PC-9 (cell line): ENCODE results near the gene NFATC1. TPM values are rescaled to one million over a fixed set of nuclear protein-coding genes. Genes with fewer than 3 reads are reported as not detected.

Experiments
- BruUV-seq: library from RNA; stranded (reverse); fragments of 400-500 nt; replicated peaks from 2 replicates; lab custom pipeline; 2021; lab: Mats Ljungman, UMichigan
- CTCF ChIA-PET: fragments of 300-600 bp; sonication (Branson Sonifier 250); formaldehyde crosslinking; loops from one replicate; lab custom pipeline; 2022; ENCODE audit warnings: antibody characterized with exemption; lab: Charles Lee
- POLR2A ChIA-PET: fragments of 300-600 bp; sonication (Branson Sonifier 250); formaldehyde crosslinking; loops from one replicate; lab custom pipeline; 2022; ENCODE audit warnings: antibody characterized with exemption; ENCODE audit not compliant: unreplicated experiment; lab: Charles Lee
- DNase-seq, 2 experiments: peaks; one replicate each; pipeline versions ENCODE4 v3.0.0 to v3.0.0-alpha.2; 2015 to 2022; ENCODE audit warnings: mixed read lengths in 1 of 2
- H2AFZ ChIP-seq: fragments of 200-600 bp; sonication (generic); 2 replicates; pipeline ENCODE4 v1.8.1; 2017; ENCODE audit warnings: antibody characterized with exemption
- H3F3A ChIP-seq: fragments of 200-600 bp; sonication (generic); 2 replicates; pipeline ENCODE4 v1.8.1; 2017; ENCODE audit warnings: antibody characterized with exemption, mild to moderate bottlenecking, low read depth; ENCODE audit not compliant: insufficient read depth
- H3K27ac ChIP-seq: fragments of 200-600 bp; sonication (generic); 2 replicates; pipeline ENCODE4 v1.6.1; 2016; ENCODE audit warnings: mixed run types
- H3K27me3 ChIP-seq: fragments of 200-600 bp; sonication (generic); 2 replicates; pipeline ENCODE4 v1.6.1; 2016; ENCODE audit warnings: low read depth, mixed run types; ENCODE audit not compliant: insufficient read depth
- H3K36me3 ChIP-seq: fragments of 200-600 bp; sonication (generic); 2 replicates; pipeline ENCODE4 v1.6.1; 2016; ENCODE audit warnings: low read depth, mixed run types
- H3K4me1 ChIP-seq: fragments of 200-600 bp; sonication (generic); replicated peaks from 2 replicates; pipeline ENCODE4 v1.6.1; 2016; ENCODE audit warnings: mixed run types; ENCODE audit not compliant: insufficient read depth
- H3K4me2 ChIP-seq: fragments of 200-600 bp; sonication (generic); 2 replicates; pipeline ENCODE4 v1.6.1; 2017; ENCODE audit warnings: mixed run types
- H3K4me3 ChIP-seq: fragments of 200-600 bp; sonication (generic); 2 replicates; pipeline ENCODE4 v1.6.1; 2016; ENCODE audit warnings: mixed run types
- H3K79me2 ChIP-seq: fragments of 200-600 bp; sonication (generic); 2 replicates; pipeline ENCODE4 v1.6.1; 2017; ENCODE audit warnings: low read depth, mixed run types
- H3K9me2 ChIP-seq: fragments of 200-600 bp; sonication (generic); 2 replicates; pipeline ENCODE4 v1.8.1; 2017; ENCODE audit warnings: mild to moderate bottlenecking; ENCODE audit not compliant: insufficient read depth
- H3K9me3 ChIP-seq: fragments of 200-600 bp; sonication (generic); 2 replicates; pipeline ENCODE4 v1.8.1; 2016; ENCODE audit warnings: low read depth; ENCODE audit not compliant: insufficient read depth
- H4K20me1 ChIP-seq: fragments of 200-600 bp; sonication (generic); 2 replicates; pipeline ENCODE4 v1.8.1; 2017; ENCODE audit not compliant: insufficient read depth
- EZH2 ChIP-seq: fragments of 200-600 bp; sonication (generic); IDR thresholded peaks from 2 replicates; pipeline ENCODE4 v1.8.0; 2017; ENCODE audit warnings: antibody characterized with exemption, low read depth
- intact Hi-C: fragments of 100-400 bp; cut with micrococcal nuclease; formaldehyde crosslinking; loops from one replicate; pipeline ENCODE4 v1.10.0; 2022; ENCODE audit not compliant: unreplicated experiment
- total RNA-seq: library from RNA; stranded (reverse); gene quantifications from 2 replicates; pipeline ENCODE4 v1.2.3, GENCODE V29; 2021
- TF ChIP-seq, protein P1 (sequence below): fragments of 200-600 bp; sonication (generic); conservative IDR thresholded peaks from 2 replicates; pipeline ENCODE4 v1.6.1; 2017; ENCODE audit warnings: mixed run types, antibody characterized with exemption, mild to moderate bottlenecking, moderate library complexity

NFATC1 gene
- total RNA-seq, 1 experiment from 2014 or later: 2.6 TPM

DNA sequence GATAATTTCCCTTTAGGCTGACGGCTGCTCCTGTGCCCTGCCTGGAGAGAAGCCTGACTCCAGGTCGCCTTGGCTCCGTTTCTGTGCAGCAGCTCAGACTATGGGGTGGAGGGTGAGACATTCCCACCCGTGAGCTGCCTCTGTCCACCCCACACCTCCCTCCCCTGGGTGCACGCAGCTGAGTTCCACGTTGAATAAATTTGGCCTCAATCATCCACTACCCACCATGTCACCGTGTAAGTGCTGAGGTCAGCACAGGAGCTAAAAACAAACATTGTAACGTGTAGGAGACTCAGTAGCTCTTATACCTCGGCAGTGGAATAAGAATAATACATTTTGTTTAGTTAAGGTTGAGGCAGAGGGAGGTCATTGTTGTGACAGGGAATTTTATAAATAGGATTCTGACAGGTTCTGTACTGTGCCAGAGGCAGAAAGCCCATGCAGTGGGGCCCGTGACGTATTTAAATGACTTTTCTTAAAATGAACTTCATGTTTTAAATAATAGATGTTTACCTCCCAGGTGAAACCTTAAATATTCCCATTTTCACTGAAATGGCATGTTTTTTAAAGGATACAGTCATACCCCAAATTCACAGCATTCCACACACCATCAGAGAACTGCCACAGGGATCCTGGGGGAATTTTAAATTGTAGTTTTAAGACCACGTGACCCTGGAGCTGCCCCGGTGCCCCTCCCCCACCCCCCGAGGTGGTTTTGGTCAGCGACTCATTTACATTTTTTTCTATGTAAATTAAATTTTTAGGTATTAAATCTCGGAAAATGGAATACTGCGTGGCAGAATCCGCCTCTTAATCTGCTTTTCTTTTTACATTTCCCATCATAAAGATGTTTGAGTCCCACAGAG lies 50.2 kb downstream of the NFATC1 start:
- no peaks in the 10 kb centered on the region for H3K9me3 ChIP-seq
- no peak overlapping the region for H3K4me2 ChIP-seq
- no peaks in the 10 kb centered on the region for H3K36me3 ChIP-seq
- TF ChIP-seq EZH2: no peak
- TF ChIP-seq, protein P1, sequence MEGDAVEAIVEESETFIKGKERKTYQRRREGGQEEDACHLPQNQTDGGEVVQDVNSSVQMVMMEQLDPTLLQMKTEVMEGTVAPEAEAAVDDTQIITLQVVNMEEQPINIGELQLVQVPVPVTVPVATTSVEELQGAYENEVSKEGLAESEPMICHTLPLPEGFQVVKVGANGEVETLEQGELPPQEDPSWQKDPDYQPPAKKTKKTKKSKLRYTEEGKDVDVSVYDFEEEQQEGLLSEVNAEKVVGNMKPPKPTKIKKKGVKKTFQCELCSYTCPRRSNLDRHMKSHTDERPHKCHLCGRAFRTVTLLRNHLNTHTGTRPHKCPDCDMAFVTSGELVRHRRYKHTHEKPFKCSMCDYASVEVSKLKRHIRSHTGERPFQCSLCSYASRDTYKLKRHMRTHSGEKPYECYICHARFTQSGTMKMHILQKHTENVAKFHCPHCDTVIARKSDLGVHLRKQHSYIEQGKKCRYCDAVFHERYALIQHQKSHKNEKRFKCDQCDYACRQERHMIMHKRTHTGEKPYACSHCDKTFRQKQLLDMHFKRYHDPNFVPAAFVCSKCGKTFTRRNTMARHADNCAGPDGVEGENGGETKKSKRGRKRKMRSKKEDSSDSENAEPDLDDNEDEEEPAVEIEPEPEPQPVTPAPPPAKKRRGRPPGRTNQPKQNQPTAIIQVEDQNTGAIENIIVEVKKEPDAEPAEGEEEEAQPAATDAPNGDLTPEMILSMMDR: no peak
- CTCF ChIA-PET: no interaction called here
- no peak for DNase-seq
- H3K4me3 ChIP-seq: no peak overlapping the region
- no peaks in the 10 kb centered on the region for H4K20me1 ChIP-seq
- no TSS peak for BruUV-seq
- no peaks in the 10 kb centered on the region for H3K9me2 ChIP-seq
- POLR2A ChIA-PET: no interaction called here
- H3K27me3 ChIP-seq: no peaks in the 10 kb centered on the region
- H3K27ac ChIP-seq: no peak overlapping the region
- H3F3A ChIP-seq: no peaks in the 10 kb centered on the region
- intact Hi-C loops: no loop called here
- no peaks in the 10 kb centered on the region for H3K79me2 ChIP-seq
- no peak overlapping the region for H2AFZ ChIP-seq
- no peaks in the 10 kb centered on the region for H3K4me1 ChIP-seq

DNA sequence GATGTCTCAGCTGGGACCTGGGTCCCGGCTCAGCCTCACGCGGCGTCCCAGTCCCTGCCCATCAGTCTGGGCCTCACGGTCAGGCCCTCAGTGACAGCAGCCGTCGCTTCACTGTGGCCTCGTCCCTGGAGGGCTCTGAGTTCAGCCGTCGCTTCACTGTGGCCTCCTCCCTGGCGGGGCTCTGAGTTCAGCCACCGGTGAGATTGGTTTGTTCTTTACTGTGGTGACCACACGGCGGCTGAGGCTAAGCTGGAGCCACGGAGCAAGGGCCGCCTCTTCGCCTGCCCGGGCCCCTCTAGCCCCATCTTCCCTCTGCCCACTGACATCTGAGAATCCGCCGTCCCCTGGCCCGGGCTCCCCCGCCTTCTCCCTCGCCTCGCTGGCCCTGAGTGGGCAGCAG lies 51.2 kb downstream of the NFATC1 start:
- TF ChIP-seq, protein P1: no peak
- TF ChIP-seq EZH2: no peak
- BruUV-seq: no TSS peak
- POLR2A ChIA-PET: no interaction called here
- CTCF ChIA-PET: no interaction called here
- Histone ChIP-seq H3K27me3 (no peaks in the 10 kb centered on the region), H3K4me3 (no peak overlapping the region), H3K9me2 (no peaks in the 10 kb centered on the region), H3K36me3 (no peaks in the 10 kb centered on the region), H3K4me1 (no peaks in the 10 kb centered on the region), H3K27ac (no peak overlapping the region), H3K9me3 (no peaks in the 10 kb centered on the region), H4K20me1 (no peaks in the 10 kb centered on the region), H2AFZ (no peak overlapping the region), H3K79me2 (no peaks in the 10 kb centered on the region), H3F3A (no peaks in the 10 kb centered on the region), H3K4me2 (no peak overlapping the region)
- intact Hi-C loops: no loop called here
- DNase-seq: no peak

DNA sequence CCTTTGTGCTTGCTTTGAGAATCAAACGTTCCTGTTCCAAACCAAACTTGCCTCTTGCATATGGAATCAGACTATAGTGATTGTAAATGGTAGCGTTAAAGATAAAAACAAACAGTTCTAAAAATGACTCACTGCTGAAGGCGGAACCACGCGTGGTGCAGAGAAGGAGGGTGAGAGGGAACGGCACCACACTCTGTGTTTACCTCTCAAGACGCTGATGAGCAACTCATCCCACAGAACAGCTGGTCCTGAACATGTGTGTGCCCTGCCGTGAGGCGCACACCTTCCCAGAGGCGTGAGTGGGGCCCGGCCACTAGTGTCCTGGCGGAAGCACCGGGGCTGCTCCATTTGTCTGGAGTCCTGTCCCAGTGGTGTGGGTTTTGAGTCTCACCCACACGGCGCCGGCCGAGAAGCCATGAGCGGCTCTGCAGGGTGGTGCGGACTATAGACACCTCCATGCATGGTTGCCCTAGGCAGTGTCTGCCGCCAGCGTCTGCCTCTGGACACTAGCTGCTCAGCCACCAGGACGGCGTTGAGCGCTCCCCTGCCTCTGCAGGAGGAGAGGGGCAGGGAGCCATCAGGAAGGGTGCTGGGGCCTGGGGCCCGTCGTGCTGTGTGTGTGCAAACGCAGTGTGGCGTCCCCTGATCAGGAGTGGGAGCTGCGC lies 52.1 kb downstream of the NFATC1 start:
- no peak overlapping the region for H3K27ac ChIP-seq
- H3K79me2 ChIP-seq: no peaks in the 10 kb centered on the region
- BruUV-seq: no TSS peak
- no peaks in the 10 kb centered on the region for H4K20me1 ChIP-seq
- intact Hi-C loops: no loop called here
- no peak overlapping the region for H3K4me3 ChIP-seq
- ChIA-PET POLR2A (no interaction called here), CTCF (no interaction called here)
- no peaks in the 10 kb centered on the region for H3F3A ChIP-seq
- H3K4me1 ChIP-seq: no peaks in the 10 kb centered on the region
- H3K9me2 ChIP-seq: no peaks in the 10 kb centered on the region
- no peak for DNase-seq
- H2AFZ ChIP-seq: no peak overlapping the region
- TF ChIP-seq, protein P1: no peak
- H3K27me3 ChIP-seq: no peaks in the 10 kb centered on the region
- no peaks in the 10 kb centered on the region for H3K9me3 ChIP-seq
- no peaks in the 10 kb centered on the region for H3K36me3 ChIP-seq
- no peak overlapping the region for H3K4me2 ChIP-seq
